KMS-11 (cell line): Measurements from ENCODE around the gene NDC80.
A peak's percentile ranks its signal among the peaks of the same experiment; 100 is the strongest.

Experiments
- H2AFZ ChIP-seq: fragments of 200-600 bp; sonication (generic); 2 replicates; pipeline ENCODE4 v1.6.1; 2016; ENCODE audit warnings: antibody characterized with exemption, mixed run types, low read depth
- H3K27ac ChIP-seq: fragments of 200-600 bp; sonication (generic); 2 replicates; pipeline ENCODE4 v1.6.1; 2016; ENCODE audit warnings: mild to moderate bottlenecking, mixed run types
- H3K27me3 ChIP-seq: fragments of 200-600 bp; sonication (generic); 2 replicates; pipeline ENCODE4 v1.6.1; 2017; ENCODE audit warnings: mild to moderate bottlenecking, low read depth, mixed run types, moderate library complexity; ENCODE audit not compliant: insufficient read depth
- H3K36me3 ChIP-seq: fragments of 200-600 bp; sonication (generic); 2 replicates; pipeline ENCODE4 v1.6.1; 2017; ENCODE audit warnings: mild to moderate bottlenecking, mixed run types; ENCODE audit not compliant: insufficient read depth
- H3K4me1 ChIP-seq: fragments of 200-600 bp; sonication (generic); 2 replicates; pipeline ENCODE4 v1.6.1; 2016; ENCODE audit warnings: mild to moderate bottlenecking, low read depth, mixed run types; ENCODE audit not compliant: poor library complexity, severe bottlenecking
- H3K4me2 ChIP-seq: fragments of 200-600 bp; sonication (generic); 2 replicates; pipeline ENCODE4 v1.7.0; 2016; ENCODE audit warnings: mild to moderate bottlenecking, mixed run types
- H3K4me3 ChIP-seq: fragments of 200-600 bp; sonication (generic); IDR thresholded peaks from 2 replicates; pipeline ENCODE4 v1.6.1; 2017; ENCODE audit warnings: low read depth, low read length, mixed read lengths; ENCODE audit not compliant: insufficient read depth
- H3K79me2 ChIP-seq: fragments of 200-600 bp; sonication (generic); 2 replicates; pipeline ENCODE4 v1.6.1; 2016; ENCODE audit warnings: low read depth, mixed run types; ENCODE audit not compliant: insufficient read depth
- H3K9ac ChIP-seq: fragments of 200-600 bp; sonication (generic); 2 replicates; pipeline ENCODE4 v1.6.1; 2016; ENCODE audit warnings: mild to moderate bottlenecking, mixed run types
- H4K20me1 ChIP-seq: fragments of 200-600 bp; sonication (generic); 2 replicates; pipeline ENCODE4 v1.6.1; 2016; ENCODE audit warnings: mild to moderate bottlenecking, mixed run types; ENCODE audit not compliant: insufficient read depth
- TF ChIP-seq, protein P1 (sequence below): fragments of 200-600 bp; sonication (generic); conservative IDR thresholded peaks from 2 replicates; pipeline ENCODE4 v1.6.1; 2017; ENCODE audit warnings: low read depth, mild to moderate bottlenecking, antibody characterized with exemption, low read length, moderate library complexity, mixed read lengths

Gene NDC80

DNA sequence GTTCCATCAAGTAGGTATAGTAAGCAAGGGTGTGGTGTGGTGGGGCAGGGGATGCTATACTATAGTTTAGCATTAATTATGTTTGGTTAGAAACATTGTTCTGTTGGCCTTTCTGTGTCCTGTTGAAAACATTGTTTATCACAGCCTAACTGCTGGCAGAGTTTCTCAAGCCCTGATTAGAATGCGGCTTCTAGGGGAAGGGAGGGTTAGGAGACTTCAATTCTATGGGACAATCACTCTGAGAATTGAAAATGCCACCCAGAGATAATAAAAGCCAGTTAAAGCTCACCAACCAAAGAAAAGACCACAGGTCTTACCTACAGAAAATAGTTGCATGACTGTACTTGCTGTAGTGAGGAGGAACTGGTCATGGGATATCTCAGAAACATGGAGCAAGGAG, 64.2 kb downstream of the NDC80 start:
- no peak overlapping the region for H3K27ac ChIP-seq
- H3K9ac ChIP-seq, result no peak overlapping the region
- no peaks in the 10 kb centered on the region for H4K20me1 ChIP-seq
- TF ChIP-seq, protein P1, sequence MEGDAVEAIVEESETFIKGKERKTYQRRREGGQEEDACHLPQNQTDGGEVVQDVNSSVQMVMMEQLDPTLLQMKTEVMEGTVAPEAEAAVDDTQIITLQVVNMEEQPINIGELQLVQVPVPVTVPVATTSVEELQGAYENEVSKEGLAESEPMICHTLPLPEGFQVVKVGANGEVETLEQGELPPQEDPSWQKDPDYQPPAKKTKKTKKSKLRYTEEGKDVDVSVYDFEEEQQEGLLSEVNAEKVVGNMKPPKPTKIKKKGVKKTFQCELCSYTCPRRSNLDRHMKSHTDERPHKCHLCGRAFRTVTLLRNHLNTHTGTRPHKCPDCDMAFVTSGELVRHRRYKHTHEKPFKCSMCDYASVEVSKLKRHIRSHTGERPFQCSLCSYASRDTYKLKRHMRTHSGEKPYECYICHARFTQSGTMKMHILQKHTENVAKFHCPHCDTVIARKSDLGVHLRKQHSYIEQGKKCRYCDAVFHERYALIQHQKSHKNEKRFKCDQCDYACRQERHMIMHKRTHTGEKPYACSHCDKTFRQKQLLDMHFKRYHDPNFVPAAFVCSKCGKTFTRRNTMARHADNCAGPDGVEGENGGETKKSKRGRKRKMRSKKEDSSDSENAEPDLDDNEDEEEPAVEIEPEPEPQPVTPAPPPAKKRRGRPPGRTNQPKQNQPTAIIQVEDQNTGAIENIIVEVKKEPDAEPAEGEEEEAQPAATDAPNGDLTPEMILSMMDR, result no peak
- no peak overlapping the region for H2AFZ ChIP-seq
- H3K4me2 ChIP-seq, result no peak overlapping the region
- no peak overlapping the region for H3K4me3 ChIP-seq
- H3K36me3 ChIP-seq, result no peaks in the 10 kb centered on the region
- H3K27me3 ChIP-seq, result no peaks in the 10 kb centered on the region
- H3K4me1 ChIP-seq, result peaks cover 46% of the 10 kb centered on the region
- H3K79me2 ChIP-seq, result no peaks in the 10 kb centered on the region

DNA sequence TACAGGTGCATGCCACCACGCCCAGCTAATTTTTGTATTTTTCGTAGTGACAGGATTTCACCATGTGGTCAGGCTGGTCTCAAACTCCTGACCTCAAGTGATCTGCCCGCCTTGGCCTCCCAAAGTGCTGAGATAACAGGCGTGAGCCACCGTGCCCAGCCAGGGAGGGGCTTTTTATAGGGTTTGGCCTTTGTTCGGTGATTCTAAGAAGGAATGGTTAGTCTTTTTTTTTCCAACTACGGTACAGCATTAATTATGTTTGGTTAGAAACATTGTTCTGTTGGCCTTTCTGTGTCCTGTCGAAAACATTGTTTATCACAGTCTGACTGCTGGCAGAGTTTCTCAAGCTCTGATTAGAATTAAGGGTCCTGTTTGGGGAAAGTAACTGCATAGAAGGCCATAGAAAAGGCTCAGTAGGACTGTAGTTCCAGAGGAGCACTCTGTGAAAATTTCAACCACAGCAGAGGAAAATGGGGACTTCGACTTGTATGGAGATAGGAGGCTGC, 64.8 kb downstream of the NDC80 start:
- Histone ChIP-seq H3K9ac (no peak overlapping the region), H4K20me1 (no peaks in the 10 kb centered on the region), H3K4me1 (peaks cover 51% of the 10 kb centered on the region), H3K36me3 (no peaks in the 10 kb centered on the region), H3K27ac (peak overlapping the region; percentile 13; the same call in 1 of the 2 replicates), H3K4me2 (peak overlapping the region; percentile 58), H3K4me3 (no peak overlapping the region), H2AFZ (peak overlapping the region; percentile 51), H3K79me2 (no peaks in the 10 kb centered on the region), H3K27me3 (no peaks in the 10 kb centered on the region)
- TF ChIP-seq, protein P1, result no peak

DNA sequence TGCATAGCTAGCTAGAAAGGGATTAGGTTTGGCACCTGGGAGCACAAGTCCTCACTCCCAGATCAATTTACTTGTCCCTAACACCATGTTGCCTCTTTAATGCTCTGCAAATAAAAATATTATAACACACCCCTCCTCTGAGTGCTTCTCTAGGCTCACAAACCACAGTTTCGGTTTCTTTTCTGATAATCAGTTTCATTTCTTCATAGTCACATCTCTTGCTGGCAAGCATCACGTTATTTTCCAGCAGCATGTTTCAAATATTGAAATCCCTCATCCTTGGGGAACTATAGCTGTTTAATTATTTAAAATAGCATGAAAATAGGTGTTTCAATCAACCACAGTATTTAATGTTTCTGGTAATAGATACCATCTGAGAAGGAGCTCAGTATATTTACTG, 70.3 kb downstream of the NDC80 start:
- no peak overlapping the region for H3K4me3 ChIP-seq
- no peaks in the 10 kb centered on the region for H3K79me2 ChIP-seq
- no peaks in the 10 kb centered on the region for H4K20me1 ChIP-seq
- peak overlapping the region; percentile 79 for H3K4me2 ChIP-seq
- H3K27me3 ChIP-seq, result no peaks in the 10 kb centered on the region
- H3K36me3 ChIP-seq, result no peaks in the 10 kb centered on the region
- peak overlapping the region; percentile 61 for H3K27ac ChIP-seq
- peaks cover 85% of the 10 kb centered on the region for H3K4me1 ChIP-seq
- no peak overlapping the region for H2AFZ ChIP-seq
- TF ChIP-seq, protein P1, result no peak
- no peak overlapping the region; the same call in 1 of the 2 replicates for H3K9ac ChIP-seq

DNA sequence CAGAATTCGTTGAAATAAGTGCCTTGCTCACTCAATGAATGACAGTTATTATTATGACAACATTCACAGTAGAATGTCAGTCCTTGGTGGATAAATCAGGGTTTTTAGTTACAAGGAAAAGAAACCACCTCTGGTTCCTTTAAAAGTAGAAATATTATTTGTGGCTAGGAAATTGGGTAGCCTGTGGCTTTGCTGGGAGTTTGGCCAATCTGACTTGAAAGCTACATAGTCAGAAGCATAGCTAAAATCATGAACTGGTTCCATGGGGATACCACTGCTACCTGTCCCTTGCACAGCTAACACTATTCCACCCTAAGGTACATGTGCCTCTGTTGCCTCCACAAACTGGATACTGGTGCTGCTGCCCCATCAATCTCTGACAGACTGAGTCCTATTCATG, 71.4 kb downstream of the NDC80 start:
- Histone ChIP-seq H4K20me1 (no peaks in the 10 kb centered on the region), H3K9ac (no peak overlapping the region), H2AFZ (peak overlapping the region; percentile 19; the same call in 1 of the 2 replicates), H3K79me2 (no peaks in the 10 kb centered on the region), H3K4me3 (no peak overlapping the region), H3K4me2 (peak overlapping the region; percentile 79), H3K4me1 (peaks cover 79% of the 10 kb centered on the region), H3K36me3 (no peaks in the 10 kb centered on the region), H3K27ac (peak overlapping the region; percentile 61; the same call in 1 of the 2 replicates), H3K27me3 (no peaks in the 10 kb centered on the region)
- TF ChIP-seq, protein P1, result no peak
